Trophoblast cell (in vitro differentiated cells and primary cell): ENCODE data around the gene RARA.

Source experiments
- DNase-seq, 2 donors: peaks; one replicate each; pipeline ENCODE4 v3.0.0-alpha.2; 2016
- H2AFZ ChIP-seq: 2 replicates; pipeline ENCODE4 v1.6.1; 2013; ENCODE audit warnings: low read length, moderate library complexity, mild to moderate bottlenecking; ENCODE audit not compliant: insufficient read depth, poor library complexity
- H2AK5ac ChIP-seq: 2 replicates; pipeline ENCODE4 v1.6.1; 2013; ENCODE audit warnings: mild to moderate bottlenecking, low read length
- H2BK120ac ChIP-seq: 2 replicates; pipeline ENCODE4 v1.6.1; 2013; ENCODE audit warnings: low read length, mild to moderate bottlenecking, moderate library complexity; ENCODE audit not compliant: insufficient read depth, poor library complexity
- H2BK12ac ChIP-seq: 2 replicates; pipeline ENCODE4 v1.6.1; 2013; ENCODE audit warnings: mild to moderate bottlenecking, low read length, moderate library complexity
- H2BK5ac ChIP-seq: 2 replicates; pipeline ENCODE4 v1.6.1; 2013; ENCODE audit warnings: low read length, low read depth, moderate library complexity, mild to moderate bottlenecking; ENCODE audit not compliant: poor library complexity
- H3K14ac ChIP-seq: 2 replicates; pipeline ENCODE4 v1.6.1; 2013; ENCODE audit warnings: mild to moderate bottlenecking, low read length
- H3K18ac ChIP-seq: 2 replicates; pipeline ENCODE4 v1.6.1; 2013; ENCODE audit warnings: mild to moderate bottlenecking, low read length
- H3K23ac ChIP-seq: 2 replicates; pipeline ENCODE4 v1.6.1; 2013; ENCODE audit warnings: low read length
- H3K27ac ChIP-seq: 2 replicates; pipeline ENCODE4 v1.5.1; 2013; ENCODE audit warnings: low read depth, mild to moderate bottlenecking, inconsistent platforms, low read length, moderate library complexity
- H3K27me3 ChIP-seq: 2 replicates; pipeline ENCODE4 v1.6.1; 2013; ENCODE audit warnings: inconsistent platforms, mild to moderate bottlenecking, low read length, moderate library complexity; ENCODE audit not compliant: insufficient read depth
- H3K36me3 ChIP-seq, 2 experiments: 1 replicate in 1 of 2; 2 replicates in 1 of 2; pipeline ENCODE4 v1.6.1; 2013; ENCODE audit warnings: low read length in 2 of 2, mild to moderate bottlenecking in 2 of 2, moderate library complexity in 1 of 2; ENCODE audit not compliant: insufficient read depth in 2 of 2, control insufficient read depth in 1 of 2
- H3K4ac ChIP-seq: 2 replicates; pipeline ENCODE4 v1.6.1; 2013; ENCODE audit warnings: low read depth, mild to moderate bottlenecking, low read length, moderate library complexity
- H3K4me1 ChIP-seq, 2 experiments: 1 replicate in 1 of 2; 2 replicates in 1 of 2; pipeline ENCODE4 v1.6.1; 2013; ENCODE audit warnings: low read length in 2 of 2, mild to moderate bottlenecking in 2 of 2, moderate library complexity in 1 of 2; ENCODE audit not compliant: insufficient read depth in 2 of 2, control insufficient read depth in 1 of 2
- H3K4me2 ChIP-seq: 2 replicates; pipeline ENCODE4 v1.6.1; 2013; ENCODE audit warnings: inconsistent platforms, mild to moderate bottlenecking, low read length, moderate library complexity
- H3K4me3 ChIP-seq: 2 replicates; pipeline ENCODE4 v1.5.1; 2013; ENCODE audit warnings: mild to moderate bottlenecking, low read depth, low read length, inconsistent platforms
- H3K79me1 ChIP-seq: one replicate; pipeline ENCODE4 v1.6.1; 2013; ENCODE audit warnings: low read length
- H3K79me2 ChIP-seq: 2 replicates; pipeline ENCODE4 v1.6.1; 2013; ENCODE audit warnings: low read length, mild to moderate bottlenecking; ENCODE audit not compliant: control insufficient read depth, insufficient read depth, poor library complexity
- H3K9ac ChIP-seq: 2 replicates; pipeline ENCODE4 v1.6.1; 2013; ENCODE audit warnings: mild to moderate bottlenecking, low read length
- H3K9me3 ChIP-seq: 2 replicates; pipeline ENCODE4 v1.6.1; 2013; ENCODE audit warnings: low read depth, mild to moderate bottlenecking, control low read depth, inconsistent platforms, low read length; ENCODE audit not compliant: insufficient read depth
- H4K12ac ChIP-seq: 2 replicates; pipeline ENCODE4 v1.6.1; 2013; ENCODE audit warnings: low read depth, mild to moderate bottlenecking, low read length, moderate library complexity
- H4K8ac ChIP-seq: 2 replicates; pipeline ENCODE4 v1.6.1; 2013; ENCODE audit warnings: low read depth, mild to moderate bottlenecking, low read length, moderate library complexity
- H4K91ac ChIP-seq: one replicate; pipeline ENCODE4 v1.6.1; 2013; ENCODE audit warnings: low read depth, mild to moderate bottlenecking, low read length, moderate library complexity
- WGBS: extraction: QIAGEN DNeasy Blood & Tissue Kit; methylation state at CpG from one replicate; pipeline ENCODE4 v1.1.7; 2013; ENCODE audit warnings: missing lambda C conversion rate; ENCODE audit not compliant: insufficient read length, insufficient coverage; ENCODE audit errors: extremely low coverage; 5-methylcytosine and 5-hydroxymethylcytosine counted together

Gene RARA

DNA sequence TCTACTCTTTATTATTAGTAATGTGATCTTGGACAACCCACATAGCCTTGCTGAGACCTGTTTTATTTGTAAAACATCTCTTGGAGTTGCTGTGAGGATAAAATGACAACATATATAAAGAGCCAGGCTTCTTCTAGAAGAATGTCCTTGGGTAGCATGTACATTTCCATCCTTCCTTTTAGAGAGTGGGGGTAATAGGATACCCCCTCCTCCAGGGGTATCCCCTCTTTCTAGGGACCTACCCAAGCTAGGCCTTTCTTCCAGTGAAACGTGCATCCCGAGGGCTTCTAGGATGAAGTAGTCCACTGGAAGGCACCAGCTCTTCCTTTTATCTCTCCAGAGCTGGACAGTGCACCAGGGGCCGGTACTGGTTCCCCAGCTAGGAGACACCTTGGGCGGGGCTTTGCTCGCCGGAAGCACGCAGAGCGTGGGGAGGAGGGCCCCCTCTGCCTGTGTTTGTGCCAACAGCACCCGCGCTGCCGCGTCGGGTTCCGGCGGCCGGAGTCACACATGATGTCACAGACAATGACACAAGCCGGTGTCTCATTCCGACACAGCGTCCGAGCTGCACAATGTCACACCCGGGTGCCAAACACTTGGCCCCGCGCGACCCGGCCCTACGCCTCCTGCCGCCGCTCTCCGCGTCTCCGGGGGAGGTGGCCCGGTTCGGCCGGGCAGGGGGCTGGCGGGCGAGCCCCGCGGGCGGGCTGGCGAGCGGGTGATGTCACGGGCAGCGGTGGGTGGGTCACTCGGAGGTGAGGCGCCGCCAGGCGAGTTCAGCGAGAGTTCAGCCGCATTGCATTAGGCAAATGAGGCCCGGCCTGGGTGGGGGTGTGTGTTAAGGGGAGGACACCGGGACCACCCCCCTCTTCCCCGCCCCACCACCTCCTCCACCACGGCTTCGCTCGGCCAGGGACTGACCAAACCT lies 32.2 kb downstream of the RARA start:
- H2BK120ac ChIP-seq, result no peak overlapping the region
- H3K27ac ChIP-seq, result peak overlapping the region; percentile 51
- no peak overlapping the region for H3K23ac ChIP-seq
- no CpG with 5 or more reads among the region's 55 CpGs for WGBS
- H3K27me3 ChIP-seq, result no peaks in the 10 kb centered on the region
- peak overlapping the region; percentile 33 for H4K91ac ChIP-seq
- H3K79me1 ChIP-seq, result peaks cover 30% of the 10 kb centered on the region
- peak; percentile 94 to 96 for DNase-seq
- peak overlapping the region; percentile 19 for H2AFZ ChIP-seq
- H3K4me3 ChIP-seq, result peak overlapping the region; percentile 83
- H3K9ac ChIP-seq, result peak overlapping the region; percentile 10
- H3K18ac ChIP-seq, result peak overlapping the region; percentile 43
- no peaks in the 10 kb centered on the region for H3K36me3 ChIP-seq
- H3K4me1 ChIP-seq, result peaks cover 30 to 31% of the 10 kb centered on the region in 2 experiments
- H2AK5ac ChIP-seq, result no peak overlapping the region
- peaks cover 10% of the 10 kb centered on the region for H3K79me2 ChIP-seq
- H3K4ac ChIP-seq, result no peak overlapping the region
- H3K9me3 ChIP-seq, result no peaks in the 10 kb centered on the region
- peak overlapping the region; percentile 44 for H2BK5ac ChIP-seq
- H4K8ac ChIP-seq, result peak overlapping the region; percentile 20
- peak overlapping the region; percentile 74 for H3K4me2 ChIP-seq
- H3K14ac ChIP-seq, result no peak overlapping the region
- H2BK12ac ChIP-seq, result no peak overlapping the region
- no peak overlapping the region for H4K12ac ChIP-seq

DNA sequence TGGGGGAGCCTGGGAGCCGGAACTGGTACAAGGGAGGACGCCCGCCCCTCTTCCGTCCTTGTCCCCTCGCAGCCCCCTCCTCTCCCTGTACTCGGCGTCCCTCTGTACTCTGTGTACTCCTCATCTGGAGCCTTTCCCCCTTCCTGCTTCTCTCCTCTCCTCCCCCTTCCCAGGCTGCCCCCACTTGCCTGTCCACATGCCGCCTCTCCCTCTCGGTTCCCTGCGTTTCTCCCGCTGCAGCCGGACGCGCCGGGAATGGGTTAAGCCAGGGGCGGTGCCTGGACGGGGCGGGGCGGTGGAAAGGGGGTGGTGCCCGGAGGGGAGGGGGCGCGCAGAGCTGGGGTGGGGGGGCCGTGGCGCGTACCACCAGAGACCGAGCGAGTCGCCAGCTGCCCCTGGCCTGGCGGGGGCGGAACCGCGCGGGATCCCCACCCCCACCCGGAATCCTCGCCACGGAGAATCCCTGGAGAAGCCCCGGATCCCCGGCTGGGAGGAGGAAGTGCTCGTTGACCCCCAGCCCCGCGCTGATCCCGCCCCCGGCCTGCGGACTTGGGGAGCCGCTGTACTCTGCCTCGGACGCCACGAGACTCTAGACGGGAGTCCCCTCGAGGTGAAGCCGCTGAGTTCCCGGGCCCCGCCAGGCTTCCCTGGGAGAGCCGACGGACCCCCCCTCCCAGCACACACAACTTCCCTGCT lies 33.0 kb downstream of the RARA start:
- Histone ChIP-seq H3K23ac (no peak overlapping the region), H4K8ac (peak overlapping the region; percentile 43), H2BK120ac (no peak overlapping the region), H4K12ac (peak overlapping the region; percentile 54), H3K4me3 (peak overlapping the region; percentile 83), H2BK5ac (peak overlapping the region; percentile 44), H3K9me3 (no peaks in the 10 kb centered on the region), H3K36me3 (no peaks in the 10 kb centered on the region), H3K79me1 (peaks cover 30% of the 10 kb centered on the region), H3K27ac (peak overlapping the region; percentile 51), H3K27me3 (no peaks in the 10 kb centered on the region), H3K18ac (peak overlapping the region; percentile 63), H3K9ac (peak overlapping the region; percentile 68), H2AFZ (peak overlapping the region; percentile 23), H3K14ac (peak overlapping the region; percentile 60), H3K79me2 (peaks cover 10% of the 10 kb centered on the region), H3K4ac (peak overlapping the region; percentile 71), H3K4me1 (peaks cover 32 to 38% of the 10 kb centered on the region in 2 experiments), H2AK5ac (no peak overlapping the region), H3K4me2 (peak overlapping the region; percentile 89), H2BK12ac (peak overlapping the region; percentile 50), H4K91ac (peak overlapping the region; percentile 78)
- no CpG with 5 or more reads among the region's 55 CpGs for WGBS
- peak; percentile 45 to 69 for DNase-seq

DNA sequence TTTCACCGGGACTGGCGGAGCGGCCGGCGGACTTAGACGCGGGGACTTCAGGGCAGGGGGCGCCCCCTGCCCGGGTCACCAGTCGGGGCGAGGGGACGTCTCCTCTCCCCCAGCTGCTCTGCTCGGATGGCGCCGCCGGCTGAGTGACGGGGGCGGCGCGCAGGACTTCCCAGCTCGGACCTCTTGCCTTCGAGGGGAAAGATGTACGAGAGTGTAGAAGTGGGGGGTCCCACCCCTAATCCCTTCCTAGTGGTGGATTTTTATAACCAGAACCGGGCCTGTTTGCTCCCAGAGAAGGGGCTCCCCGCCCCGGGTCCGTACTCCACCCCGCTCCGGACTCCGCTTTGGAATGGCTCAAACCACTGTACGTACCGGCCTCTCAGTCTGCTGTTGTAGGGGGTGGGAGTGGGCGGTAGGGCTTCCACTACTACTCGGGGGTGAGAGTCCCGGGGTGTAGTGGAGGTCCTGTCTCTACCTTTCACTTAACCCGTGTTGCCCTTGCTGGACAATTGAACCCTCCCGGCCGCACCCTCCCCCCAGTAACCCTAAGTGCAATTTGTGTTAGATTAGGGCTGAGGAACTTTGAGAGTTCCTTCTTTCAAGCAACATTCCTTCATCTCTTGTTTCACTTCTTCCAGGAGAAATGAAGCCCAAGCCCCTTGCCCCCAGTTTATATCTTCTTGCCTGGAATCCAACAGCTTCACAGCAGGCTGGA lies 33.7 kb downstream of the RARA start:
- Histone ChIP-seq H3K9ac (peak overlapping the region; percentile 68), H3K14ac (peak overlapping the region; percentile 60), H3K27me3 (no peaks in the 10 kb centered on the region), H3K27ac (no peak overlapping the region), H2BK12ac (peak overlapping the region; percentile 50), H2AK5ac (peak overlapping the region; percentile 51), H3K36me3 (no peaks in the 10 kb centered on the region), H3K18ac (peak overlapping the region; percentile 63), H2BK120ac (peak overlapping the region; percentile 15), H3K79me1 (peaks cover 30% of the 10 kb centered on the region), H3K9me3 (no peaks in the 10 kb centered on the region), H4K91ac (peak overlapping the region; percentile 78), H3K4me3 (peak overlapping the region; percentile 83), H3K23ac (no peak overlapping the region), H2BK5ac (peak overlapping the region; percentile 42), H4K12ac (no peak overlapping the region), H2AFZ (peak overlapping the region; percentile 23), H3K4me2 (peak overlapping the region; percentile 89), H4K8ac (peak overlapping the region; percentile 43), H3K4me1 (peaks cover 32 to 41% of the 10 kb centered on the region in 2 experiments), H3K4ac (peak overlapping the region; percentile 71), H3K79me2 (peaks cover 10% of the 10 kb centered on the region)
- no CpG with 5 or more reads among the region's 38 CpGs for WGBS
- peak in 1 of 2 donors; percentile 33 for DNase-seq
